Activated CD4-positive, alpha-beta T cell treated with anti-CD3 and anti-CD28 coated beads, Interleukin-2, Interleukin-4, amounts not matched to agents 100 ng/mL and 50 ng/mL, durations not matched to agents 16 hours and 8 hours (primary cell): ENCODE data around the gene KRTAP10-7.
"Not testable (repeated sequence)": the region's sequence is repeated elsewhere in the genome, so short reads cannot be mapped to it uniquely, and the experiment has no call there.

Experiments used
- DNase-seq: peaks from one replicate; pipeline ENCODE4 v3.0.0-alpha.2; 2020; ENCODE audit warnings: low spot score

Gene KRTAP10-7

DNA sequence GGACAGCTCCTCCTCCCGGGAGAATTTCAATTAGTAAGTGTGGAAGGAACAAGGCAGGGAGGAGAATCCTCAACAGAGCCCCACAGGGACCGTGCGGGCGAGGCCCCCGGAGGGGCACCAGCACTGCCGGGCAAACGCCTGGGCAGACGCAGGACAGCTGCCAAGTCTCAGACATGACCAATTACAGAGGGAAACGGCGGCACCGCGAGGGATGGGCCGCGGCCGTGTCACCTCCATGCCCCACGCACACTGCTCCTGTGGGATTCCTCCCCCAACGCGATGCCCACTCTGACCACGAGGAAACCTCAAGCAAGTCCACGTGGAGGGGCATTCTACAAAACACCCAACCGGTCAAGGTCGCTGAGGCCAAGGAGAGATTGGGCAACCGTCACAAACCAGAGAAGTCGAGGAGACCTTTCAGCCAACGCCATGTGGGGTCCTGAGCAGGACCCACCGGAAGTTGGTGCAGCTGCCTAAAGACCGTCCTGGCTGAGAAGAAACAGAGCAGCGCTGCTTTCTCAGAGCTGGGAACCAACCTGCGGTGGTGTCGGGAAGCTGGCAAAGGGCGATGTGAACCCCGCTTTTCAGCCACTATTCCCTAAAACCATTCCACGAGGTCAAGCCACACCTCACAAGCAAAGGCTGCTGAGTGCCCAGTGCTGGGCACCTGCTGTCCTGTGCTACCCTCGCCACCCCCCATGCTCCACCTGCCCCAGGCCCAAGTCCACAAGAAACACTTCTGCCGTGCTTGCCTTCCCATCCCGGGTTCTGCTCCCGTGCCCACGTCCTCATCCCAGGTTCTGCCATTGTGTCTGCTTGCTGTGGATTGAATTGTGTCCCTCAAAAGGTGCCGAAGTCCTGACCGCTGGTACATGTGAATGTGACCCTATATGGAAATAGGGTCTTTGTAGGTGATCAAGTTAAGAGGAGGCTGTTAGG is 28.3 kb upstream of the KRTAP10-7 start:
- DNase-seq: no peak

DNA sequence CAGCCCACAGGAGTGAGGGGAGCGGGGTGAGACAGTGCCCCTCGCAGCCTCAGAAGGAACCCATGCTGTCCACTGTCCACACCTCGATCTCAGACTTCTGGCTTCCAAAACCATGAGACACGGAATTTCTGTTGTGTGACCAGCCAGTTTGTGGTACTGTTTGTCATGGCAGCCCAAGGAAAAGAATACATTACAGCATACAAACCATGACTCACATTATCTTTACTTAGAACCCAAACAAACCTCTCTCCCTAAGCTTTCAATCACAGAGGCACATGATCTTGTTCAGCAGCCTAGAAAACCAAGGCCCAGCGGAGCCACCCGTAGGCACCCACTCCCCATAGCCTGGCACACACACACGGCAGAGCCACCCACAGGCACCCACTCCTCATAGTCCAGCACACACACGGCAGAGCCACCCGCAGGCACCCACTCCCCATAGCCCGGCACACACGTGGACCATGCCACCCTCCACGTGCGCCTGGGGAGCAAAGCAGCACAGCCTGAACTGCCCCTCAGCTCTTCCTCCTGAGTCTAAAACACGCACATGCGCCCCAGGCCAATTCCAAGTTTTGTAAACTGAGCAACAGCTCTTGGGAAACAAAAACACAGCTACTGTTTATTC is 27.3 kb upstream of the KRTAP10-7 start:
- no peak for DNase-seq

DNA sequence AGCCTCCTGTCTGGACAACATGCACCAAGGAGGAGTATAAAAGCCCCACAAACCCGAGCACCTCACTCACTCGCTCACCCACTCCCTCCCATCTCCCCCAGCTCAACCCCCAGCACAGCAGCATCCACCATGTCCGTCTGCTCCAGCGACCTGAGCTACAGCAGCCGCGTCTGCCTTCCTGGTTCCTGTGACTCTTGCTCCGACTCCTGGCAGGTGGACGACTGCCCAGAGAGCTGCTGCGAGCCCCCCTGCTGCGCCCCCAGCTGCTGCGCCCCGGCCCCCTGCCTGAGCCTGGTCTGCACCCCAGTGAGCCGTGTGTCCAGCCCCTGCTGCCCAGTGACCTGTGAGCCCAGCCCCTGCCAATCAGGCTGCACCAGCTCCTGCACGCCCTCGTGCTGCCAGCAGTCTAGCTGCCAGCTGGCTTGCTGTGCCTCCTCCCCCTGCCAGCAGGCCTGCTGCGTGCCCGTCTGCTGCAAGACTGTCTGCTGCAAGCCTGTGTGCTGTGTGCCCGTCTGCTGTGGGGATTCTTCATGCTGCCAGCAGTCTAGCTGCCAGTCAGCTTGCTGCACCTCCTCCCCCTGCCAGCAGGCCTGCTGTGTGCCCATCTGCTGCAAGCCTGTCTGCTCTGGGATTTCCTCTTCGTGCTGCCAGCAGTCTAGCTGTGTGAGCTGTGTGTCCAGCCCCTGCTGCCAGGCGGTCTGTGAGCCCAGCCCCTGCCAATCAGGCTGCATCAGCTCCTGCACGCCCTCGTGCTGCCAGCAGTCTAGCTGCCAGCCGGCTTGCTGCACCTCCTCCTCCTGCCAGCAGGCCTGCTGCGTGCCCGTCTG is 26.6 kb upstream of the KRTAP10-7 start, which contains the start of gene KRTAP10-4:
Gene KRTAP10-4 (plus strand): TSS at position 100 of the 827 bp plus-strand sequence. CDS start 30 bp downstream, at position 130.
- not testable (repeated sequence) for DNase-seq

DNA sequence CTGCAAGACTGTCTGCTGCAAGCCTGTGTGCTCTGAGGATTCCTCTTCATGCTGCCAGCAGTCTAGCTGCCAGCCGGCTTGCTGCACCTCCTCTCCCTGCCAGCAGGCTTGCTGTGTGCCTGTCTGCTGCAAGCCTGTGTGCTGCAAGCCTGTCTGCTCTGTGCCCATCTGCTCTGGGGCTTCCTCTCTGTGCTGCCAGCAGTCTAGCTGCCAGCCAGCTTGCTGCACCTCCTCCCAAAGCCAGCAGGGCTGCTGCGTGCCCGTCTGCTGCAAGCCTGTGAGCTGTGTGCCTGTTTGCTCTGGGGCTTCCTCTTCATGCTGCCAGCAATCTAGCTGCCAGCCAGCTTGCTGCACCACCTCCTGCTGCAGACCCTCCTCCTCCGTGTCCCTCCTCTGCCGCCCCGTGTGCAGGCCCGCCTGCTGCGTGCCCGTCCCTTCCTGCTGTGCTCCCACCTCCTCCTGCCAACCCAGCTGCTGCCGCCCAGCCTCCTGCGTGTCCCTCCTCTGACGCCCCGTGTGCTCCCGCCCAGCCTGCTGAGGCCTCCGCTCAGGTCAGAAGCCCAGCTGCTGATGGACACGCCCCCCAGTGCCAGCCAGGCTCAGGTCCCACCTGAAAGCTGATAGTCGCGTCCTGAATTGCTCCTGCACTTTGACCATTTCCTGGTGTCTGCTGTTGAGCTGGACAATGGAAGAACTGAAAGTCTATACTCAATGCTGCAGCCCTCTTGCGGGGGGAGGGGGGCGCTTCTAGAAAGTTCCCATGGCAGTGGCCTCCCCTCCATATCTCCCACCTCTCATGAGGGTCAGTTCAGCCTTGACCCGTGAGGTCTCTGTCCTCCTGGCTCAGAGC is 25.7 kb upstream of the KRTAP10-7 start:
- DNase-seq: no peak

DNA sequence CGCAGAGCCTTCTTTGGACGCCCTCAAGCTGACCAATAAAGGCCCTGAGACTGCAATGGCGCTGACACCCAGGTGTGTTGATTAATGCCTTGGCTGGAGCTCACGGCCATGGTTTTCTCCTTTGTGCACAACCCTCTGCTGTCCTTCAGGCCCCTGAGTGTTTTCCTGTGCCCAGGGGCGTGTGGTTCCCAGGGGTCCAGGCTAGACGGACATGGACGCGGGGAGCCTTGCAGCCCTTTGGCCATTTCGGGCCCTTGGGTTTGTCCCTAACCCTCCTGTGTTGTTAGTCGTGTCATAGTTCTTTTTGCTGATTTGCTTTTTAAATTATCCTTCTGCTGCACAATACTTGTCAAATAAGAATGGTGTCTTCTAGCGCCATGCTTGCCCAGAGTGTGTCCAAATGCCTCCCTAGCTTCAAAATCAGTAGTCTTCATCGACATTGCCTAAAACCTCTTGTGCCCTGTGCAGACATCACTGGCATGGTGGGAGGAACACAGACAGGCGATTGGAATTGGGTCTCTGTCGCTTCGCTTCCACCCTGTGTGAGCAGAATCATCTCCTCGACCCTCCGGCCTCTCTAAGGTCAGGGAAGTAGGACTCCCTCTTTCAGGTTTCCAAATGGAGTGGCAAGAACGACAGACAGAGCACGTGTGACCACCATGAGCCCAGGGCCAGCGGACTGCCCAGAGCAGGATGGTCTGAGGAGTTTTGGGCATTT is 24.9 kb upstream of the KRTAP10-7 start:
- DNase-seq: no peak

DNA sequence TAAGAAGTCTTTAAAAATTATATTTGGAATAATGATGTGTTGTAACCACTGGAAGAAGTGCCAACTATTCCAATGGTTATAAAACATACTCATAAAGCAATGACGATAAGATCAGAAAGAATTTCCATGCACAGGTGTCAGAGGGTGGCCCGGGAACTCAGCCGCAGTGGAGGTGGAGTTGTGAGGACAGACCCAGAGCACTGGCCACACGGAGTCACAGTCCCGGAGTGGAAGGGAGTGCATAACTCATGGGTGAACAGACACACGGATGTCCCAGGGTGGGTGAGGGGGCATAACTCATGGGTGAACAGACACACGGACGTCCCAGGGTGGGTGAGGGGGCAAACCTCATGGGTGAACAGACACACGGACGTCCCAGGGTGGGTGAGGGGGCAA is 24.4 kb upstream of the KRTAP10-7 start:
- DNase-seq: no peak

DNA sequence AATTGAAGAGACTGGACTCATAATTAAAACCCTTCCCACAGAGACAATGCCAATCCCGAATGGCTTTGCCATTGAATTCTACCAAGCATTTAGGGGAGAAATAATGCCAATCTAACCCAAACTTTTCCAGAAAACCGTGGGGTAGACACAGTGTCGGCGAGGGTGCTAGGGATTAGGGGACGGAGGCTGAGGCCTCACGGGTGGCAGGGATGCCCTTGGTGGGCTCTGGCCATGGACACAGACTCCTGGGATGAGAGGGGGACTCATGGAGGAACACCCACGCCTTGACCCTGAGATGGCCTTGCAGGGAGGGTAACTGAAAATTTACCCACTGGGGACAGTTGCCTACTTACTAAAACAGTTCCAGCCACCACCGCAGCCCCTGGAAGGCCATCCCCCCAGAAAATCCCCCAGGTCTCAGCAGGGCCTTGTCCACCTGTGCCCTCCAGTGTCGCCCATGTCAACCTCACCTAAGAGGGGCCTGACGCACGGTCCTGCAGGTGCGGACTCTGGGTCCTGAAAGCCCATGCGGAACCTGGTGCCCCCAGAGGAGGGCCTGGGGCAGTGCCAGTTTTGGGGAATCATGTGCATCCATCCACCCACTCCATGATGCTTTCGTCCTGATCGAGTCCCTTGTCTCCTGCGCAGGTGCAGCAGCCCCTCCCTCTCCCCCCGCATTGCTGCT is 21.9 kb upstream of the KRTAP10-7 start:
- no peak for DNase-seq

DNA sequence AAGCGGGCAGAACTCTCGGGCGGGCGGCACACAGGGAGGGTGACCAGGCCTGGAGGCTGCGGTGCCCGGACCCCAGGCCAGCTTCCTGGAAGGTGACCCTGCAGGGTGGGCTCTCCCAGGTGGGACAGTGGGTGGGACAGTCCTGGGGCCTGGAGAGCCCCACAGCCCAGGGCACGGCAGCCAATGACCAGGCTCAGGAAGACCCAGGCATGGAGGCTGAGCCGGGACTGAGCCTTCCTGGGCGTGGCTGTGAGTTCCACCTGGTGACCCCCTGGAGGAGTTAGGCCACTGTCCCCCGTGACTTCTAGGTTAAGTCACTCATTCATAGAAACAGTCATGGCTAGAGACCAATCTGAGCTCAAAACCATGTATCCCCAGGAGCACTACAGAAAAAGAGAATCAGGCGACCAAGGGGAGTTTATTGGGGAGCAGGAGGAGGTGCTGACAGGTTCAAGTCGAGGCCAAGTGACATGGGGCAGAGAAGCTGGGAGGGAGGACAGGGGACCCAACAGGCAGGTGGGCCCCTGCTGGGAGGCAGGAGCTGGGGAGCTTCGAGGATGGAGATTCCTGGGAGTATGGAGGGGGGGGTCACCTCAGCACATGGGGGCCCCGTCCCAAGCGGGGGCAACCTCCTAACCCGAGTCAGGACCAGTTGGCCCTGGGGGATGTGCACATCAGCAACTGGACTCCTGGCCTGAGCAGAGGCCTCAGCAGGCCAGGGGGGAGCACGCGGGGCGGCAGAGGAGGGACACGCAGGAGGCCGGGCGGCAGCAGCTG is 21.2 kb upstream of the KRTAP10-7 start:
- no peak for DNase-seq

DNA sequence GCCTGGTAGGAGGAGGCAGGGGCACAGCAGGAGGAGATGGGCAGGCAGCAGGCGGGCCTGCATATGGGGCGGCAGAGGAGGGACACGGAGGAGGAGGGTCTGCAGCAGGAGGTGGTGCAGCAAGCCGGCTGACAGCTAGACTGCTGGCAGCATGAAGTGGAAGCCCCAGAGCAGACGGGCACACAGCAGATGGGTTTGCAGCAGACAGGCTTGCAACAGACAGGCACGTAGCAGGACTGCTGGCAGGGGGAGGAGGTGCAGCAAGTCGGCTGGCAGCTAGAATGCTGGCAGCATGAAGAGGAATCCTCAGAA is 20.6 kb upstream of the KRTAP10-7 start:
- no peak for DNase-seq

DNA sequence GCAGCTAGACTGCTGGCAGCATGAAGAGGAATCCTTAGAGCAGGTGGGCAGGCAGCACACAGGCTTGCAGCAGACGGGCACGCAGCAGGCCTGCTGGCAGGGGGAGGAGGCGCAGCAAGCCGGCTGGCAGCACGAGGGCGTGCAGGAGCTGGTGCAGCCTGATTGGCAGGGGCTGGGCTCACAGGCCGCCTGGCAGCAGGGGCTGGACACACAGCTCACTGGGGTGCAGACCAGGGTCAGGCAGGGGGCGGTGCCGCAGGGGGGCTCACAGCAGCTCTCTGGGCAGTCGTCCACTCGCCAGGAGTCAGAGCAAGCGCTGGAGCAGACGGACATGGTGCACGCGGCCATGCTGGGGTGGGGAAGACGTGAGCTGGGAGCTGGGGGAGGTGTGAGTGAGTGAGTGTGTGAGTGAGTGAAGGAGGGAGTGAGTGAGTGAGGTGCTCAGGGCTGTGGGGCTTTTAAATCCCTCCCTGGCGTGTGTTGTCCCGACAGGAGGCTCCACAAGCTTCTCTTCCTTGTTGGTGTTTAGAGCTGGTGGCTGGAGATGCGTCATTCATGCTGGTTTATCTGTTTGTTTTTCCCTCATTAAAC is 20.1 kb upstream of the KRTAP10-7 start, which contains the start of gene KRTAP10-5:
Gene KRTAP10-5 (minus strand): TSS at position 374 of the 591 bp plus-strand sequence. CDS start 26 bp downstream, at position 348.
- DNase-seq: not testable (repeated sequence)

DNA sequence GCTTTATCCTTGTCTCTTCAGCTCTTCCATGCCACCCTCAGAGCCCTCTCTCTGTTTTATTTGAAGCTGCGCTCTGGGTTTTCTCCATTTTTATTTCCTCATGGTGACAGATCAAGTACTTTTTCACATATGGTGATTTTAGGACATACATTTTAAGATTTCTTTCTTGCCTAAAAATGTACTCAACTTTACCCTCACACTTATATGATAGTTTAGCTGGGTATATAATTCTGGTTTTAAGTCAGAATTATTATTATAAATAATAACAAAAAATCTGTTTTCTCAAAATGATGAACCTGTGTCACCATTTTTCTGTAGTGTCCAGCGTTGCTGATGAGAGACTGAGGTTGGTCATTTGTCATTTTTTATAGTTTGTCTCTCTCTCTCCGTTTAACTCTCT is 19.2 kb upstream of the KRTAP10-7 start:
- DNase-seq: no peak

DNA sequence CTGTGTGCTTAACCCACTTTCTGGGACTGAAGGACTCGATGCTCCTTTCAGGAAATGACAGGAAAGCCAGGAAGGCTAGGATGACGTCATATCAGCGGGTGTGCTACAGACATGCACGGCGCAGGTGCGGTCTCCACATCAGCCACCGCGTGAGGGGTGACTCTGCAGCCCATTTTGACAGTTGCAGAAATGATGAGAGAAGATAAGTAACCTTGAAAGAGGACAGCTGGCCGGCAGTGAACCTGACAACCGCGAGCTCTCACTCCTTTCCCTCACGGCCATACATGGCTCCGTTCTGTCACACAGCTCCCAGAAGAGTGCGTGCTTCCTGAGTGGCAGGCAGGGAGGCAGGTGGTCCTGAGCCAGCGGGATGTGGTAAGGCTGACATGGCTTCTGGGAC is 18.3 kb upstream of the KRTAP10-7 start:
- DNase-seq: no peak

DNA sequence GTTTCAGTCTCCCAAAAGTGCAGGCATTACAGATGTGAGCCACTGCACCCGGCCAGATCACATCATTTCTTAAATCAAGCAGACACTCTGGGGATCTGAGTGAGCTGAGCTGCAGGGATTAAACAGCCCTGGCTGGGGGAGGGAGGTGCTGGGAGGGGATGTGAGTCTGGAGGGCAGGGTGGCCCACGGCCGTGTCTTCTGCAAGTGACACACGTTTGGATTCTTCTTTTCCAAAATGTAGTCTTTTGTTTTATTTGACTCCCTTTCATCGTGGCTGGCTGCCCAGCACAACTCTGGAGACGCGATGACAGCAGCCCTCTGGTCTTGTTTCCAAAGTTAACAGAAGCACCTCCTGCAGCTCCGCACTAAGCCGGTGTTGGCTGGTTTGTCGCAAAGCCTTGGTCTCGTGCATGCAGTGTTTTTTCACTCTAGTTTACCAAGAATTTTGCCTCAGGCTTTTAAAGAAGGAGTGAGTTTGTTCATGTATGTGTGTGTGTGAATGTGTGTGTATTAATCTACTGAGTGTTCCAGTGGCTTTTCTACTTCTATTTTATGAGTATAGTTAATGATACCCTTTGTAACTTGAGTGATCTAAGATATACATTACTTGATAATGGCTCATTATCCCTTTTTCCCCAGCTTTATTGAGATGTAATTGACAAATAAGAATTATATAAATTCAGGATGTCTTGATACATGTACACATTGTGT is 17.2 kb upstream of the KRTAP10-7 start:
- no peak for DNase-seq

DNA sequence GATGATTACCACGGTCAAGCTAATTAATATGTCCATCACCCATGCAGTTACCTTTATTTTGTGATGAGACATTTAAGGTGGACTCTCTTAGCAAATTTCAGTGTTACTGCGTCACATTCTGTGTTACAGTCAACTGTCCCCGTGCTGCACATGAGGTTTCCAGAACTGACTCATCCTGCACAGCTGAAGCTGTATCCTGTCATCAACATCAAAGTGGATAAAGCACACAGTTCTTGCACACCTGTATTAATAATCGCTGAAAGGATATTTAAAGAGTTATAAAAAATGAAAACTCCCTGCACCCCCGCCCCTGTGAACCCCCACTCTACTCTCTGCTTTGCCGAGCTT is 16.6 kb upstream of the KRTAP10-7 start:
- DNase-seq: peak; percentile 34

DNA sequence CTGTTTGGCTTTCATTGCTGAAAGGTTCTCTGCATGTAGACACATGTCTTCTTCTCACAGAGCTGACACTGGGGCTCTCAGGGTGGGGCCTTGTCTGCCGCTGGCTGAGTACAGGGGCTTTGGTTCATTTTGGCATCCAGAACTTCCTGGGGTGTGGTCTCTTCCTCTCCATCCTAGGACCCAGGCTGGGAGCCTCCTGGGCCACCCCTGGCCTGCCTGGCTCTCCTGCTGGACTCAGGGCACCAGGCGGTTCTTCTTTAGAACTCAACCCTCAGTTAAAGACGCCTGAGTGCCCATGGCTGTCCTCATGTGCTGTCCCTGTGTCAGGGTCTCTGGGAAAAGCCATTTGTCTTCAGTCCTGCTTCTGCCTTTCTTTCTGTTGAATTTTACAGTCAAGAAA is 14.5 kb upstream of the KRTAP10-7 start:
- DNase-seq: no peak

DNA sequence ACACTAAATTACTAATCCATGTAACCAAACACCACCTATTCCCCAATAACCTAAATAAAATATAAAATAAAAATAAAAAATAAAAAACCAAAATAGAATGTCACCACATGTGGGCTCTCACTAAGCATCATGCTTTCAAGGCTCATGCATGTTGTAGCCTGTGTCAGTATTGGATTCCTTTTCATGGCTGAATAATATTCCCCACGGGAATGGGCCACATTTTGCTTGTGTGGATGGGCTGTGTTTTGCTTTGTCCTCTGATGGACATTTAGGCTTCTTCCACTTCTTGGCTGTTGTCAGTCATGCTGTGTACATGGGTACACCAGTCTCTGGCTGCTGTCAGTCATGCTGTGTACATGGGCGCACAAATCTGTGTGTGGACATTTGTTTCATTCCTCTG is 11.3 kb upstream of the KRTAP10-7 start:
- DNase-seq: no peak

DNA sequence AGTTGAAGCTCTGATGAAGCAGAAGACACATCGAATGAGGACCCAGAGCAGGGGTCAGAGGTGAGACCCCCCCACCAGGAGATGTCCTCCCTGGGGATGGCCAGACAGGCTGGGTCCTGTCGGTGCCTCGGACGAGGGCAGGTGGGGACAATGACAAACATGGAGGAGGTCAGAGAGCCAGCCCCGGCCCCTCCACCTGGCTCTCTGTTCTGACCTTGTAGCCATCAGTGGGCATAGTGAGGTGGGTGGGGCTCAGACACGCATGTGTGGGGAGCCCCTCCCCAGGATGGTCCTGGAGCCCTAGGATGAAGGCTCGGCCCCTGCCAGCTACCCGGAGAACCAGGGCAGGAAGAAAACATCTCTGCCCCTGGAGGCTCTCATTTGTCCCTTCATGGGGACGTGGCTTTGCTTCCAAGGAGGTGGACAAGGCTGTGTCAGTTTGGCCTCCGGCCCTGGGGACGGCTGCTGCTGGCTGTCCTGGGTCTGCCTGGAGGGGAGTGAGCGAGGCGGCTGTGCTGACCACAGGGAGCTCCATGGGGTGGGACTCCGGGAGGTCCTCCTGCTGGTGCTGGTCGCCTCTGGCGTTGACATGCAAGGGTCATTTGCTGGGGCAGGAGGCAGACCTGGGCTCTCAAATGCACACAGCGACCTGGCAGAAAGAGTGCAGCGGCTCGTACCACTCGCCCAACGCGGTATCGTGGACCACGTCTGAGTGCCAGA is 10.7 kb upstream of the KRTAP10-7 start:
- no peak for DNase-seq

DNA sequence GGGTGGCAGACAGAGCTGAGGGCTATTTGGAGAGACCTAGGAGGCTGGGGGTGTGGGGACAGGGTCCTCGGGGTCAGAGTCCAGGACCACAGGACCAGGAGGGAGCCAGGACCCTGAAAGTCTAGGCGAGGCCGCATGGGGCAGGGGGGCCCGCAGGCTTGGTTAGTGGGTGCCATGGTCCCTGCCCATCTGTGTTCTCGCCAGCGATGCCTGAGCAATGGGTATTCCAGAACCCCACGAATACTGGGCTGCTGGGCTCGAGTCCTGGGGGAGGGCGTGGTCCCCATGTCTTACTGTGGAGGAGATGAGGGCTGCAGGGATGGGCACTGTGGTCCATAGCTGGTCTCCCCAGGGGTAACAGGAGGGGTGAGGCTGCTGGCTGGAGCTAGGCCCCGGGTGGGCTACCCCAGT is 10.1 kb upstream of the KRTAP10-7 start:
- no peak for DNase-seq
